ENCODE results near the gene THEM4.

DNA sequence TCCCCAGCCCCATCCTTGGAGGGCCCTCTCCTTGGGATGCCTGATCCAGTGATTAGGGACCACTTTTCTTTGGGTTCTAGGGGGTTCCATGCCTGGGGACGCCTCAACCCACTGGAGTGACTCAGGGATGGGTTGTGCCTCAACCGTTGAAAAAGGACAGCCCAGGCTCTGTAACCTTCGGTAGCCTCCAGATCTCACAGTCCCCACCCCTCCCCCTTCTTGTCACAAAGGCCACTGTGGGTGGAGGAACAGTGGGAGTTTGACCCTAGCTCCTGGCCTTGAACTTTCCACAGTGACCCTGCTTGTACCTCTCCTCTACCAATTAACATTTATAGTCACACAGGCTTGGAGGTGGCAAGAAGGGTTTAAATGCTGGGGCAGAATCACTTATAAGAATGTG lies 75.1 kb downstream of the THEM4 start:
- TF ChIP-seq CTCF (IDR thresholded peaks at IDR 0.05) (no peak), POLR2AphosphoS5 (IDR thresholded peaks at IDR 0.05) (no peak), POLR2A (IDR thresholded peaks at IDR 0.05) (no peak)

Measured in breast epithelium (tissue), 3 donors.